K562 (cell line): ENCODE results near the gene LINGO4. TPM values are rescaled to one million over a fixed set of nuclear protein-coding genes. Genes with fewer than 3 reads are reported as not detected.
A peak's percentile ranks its signal among the peaks of the same experiment; 100 is the strongest.

Source experiments
- C11orf30 ChIP-seq: fragments of 450-650 bp; IDR thresholded peaks from 2 replicates; pipeline ENCODE4 v1.6.1; 2016; ENCODE audit warnings: low read depth, mild to moderate bottlenecking
- FIP1L1 ChIP-seq: fragments of 200-400 bp; formaldehyde crosslinking; IDR thresholded peaks from 2 replicates; pipeline ENCODE4 v1.6.1; 2018; ENCODE audit warnings: mild to moderate bottlenecking, low read depth, low read length; ENCODE audit not compliant: poor library complexity, severe bottlenecking
- KDM2B ChIP-seq: fragments of 250-450 bp; sonication (Bioruptor Pico); IDR thresholded peaks from 2 replicates; pipeline ENCODE4 v1.8.0; 2021; ENCODE audit warnings: mild to moderate bottlenecking, moderate library complexity
- MTF1 ChIP-seq: fragments of 250-450 bp; sonication (Bioruptor Pico); IDR thresholded peaks from 2 replicates; pipeline ENCODE4 v1.9.0; 2021; ENCODE audit warnings: moderate library complexity, mild to moderate bottlenecking, inconsistent platforms, borderline replicate concordance
- NR3C1 ChIP-seq: sonication (generic); formaldehyde crosslinking; IDR thresholded peaks from 2 replicates; pipeline ENCODE4 v1.8.1; 2022; ENCODE audit warnings: missing genetic modification reagents
- SMARCB1 ChIP-seq: IDR thresholded peaks from 2 replicates; pipeline ENCODE4 v1.6.1; 2011; ENCODE audit warnings: improper control_type of control experiment, low read depth; ENCODE audit not compliant: insufficient read length
- XRCC5 ChIP-seq: fragments of 200-400 bp; formaldehyde crosslinking; IDR thresholded peaks from 2 replicates; pipeline ENCODE4 v1.6.1; 2017; ENCODE audit warnings: low read depth, mild to moderate bottlenecking, low read length
- ZNF347 ChIP-seq: fragments of 450-650 bp; formaldehyde crosslinking; IDR thresholded peaks from 2 replicates; pipeline ENCODE4 v1.4.0; 2020; ENCODE audit warnings: low read depth, mild to moderate bottlenecking, moderate library complexity
- ZNF444 ChIP-seq: fragments of 250-450 bp; sonication (Bioruptor Pico); IDR thresholded peaks from 2 replicates; pipeline ENCODE4 v1.4.0; 2020; ENCODE audit warnings: mild to moderate bottlenecking, moderate library complexity
- ZNF445 ChIP-seq: fragments of 250-450 bp; sonication (Bioruptor Pico); IDR thresholded peaks from 2 replicates; pipeline ENCODE4 v1.4.0; 2020; ENCODE audit warnings: low read depth, mild to moderate bottlenecking, moderate library complexity
- ZNF589 ChIP-seq: fragments of 200-800 bp; sonication (Bioruptor generic); IDR thresholded peaks from 2 replicates; pipeline ENCODE4 v1.6.1; 2016; ENCODE audit warnings: low read depth, missing genetic modification characterization, missing compliant biosample characterization
- polyA plus RNA-seq, 8 experiments: library from polyadenylated mRNA; depleted of rRNA in 4 of 8; stranded (reverse) in 5 of 8; unstranded in 3 of 8; fragments of >200 nt; fragmentation: Nextera tagmentation in 2 of 8; fragmentation: Illumina TruSeq in 1 of 8; extraction: Ambion mirVana in 2 of 8; extraction: Trizol in 1 of 8; gene quantifications; 2 replicates each; pipeline versions ENCODE4 v1.2.1 to v1.2.3, GENCODE V29; 2011 to 2014; ENCODE audit warnings: inconsistent platforms in 1 of 8, missing spikeins in 1 of 8
- total RNA-seq, 7 experiments: library from RNA; depleted of rRNA in 6 of 7; stranded (reverse); fragments of >200 nt in 6 of 7; fragmentation: Illumina TruSeq in 2 of 7; extraction: Trizol in 2 of 7; gene quantifications; 2 replicates each; pipeline versions ENCODE4 v1.2.1 to v1.2.3, GENCODE V29; 2011 to 2021; ENCODE audit warnings: low replicate concordance in 1 of 7
- TF ChIP-seq, protein P1 (sequence below): fragments of 250-450 bp; sonication (Bioruptor Pico); IDR thresholded peaks from 2 replicates; pipeline ENCODE4 v1.8.0; 2021; ENCODE audit warnings: borderline replicate concordance, mild to moderate bottlenecking, moderate library complexity; ENCODE audit not compliant: poor library complexity, severe bottlenecking
- TF ChIP-seq, protein P2 (sequence below): fragments of 450-650 bp; formaldehyde crosslinking; IDR thresholded peaks from 2 replicates; pipeline ENCODE4 v1.4.0; 2020; ENCODE audit warnings: mild to moderate bottlenecking
- TF ChIP-seq, protein P3 (sequence below), 2 experiments: fragments of 450-650 bp in 1 of 2; sonication (generic) in 1 of 2; formaldehyde crosslinking in 1 of 2; IDR thresholded peaks; 2 replicates each; pipeline versions ENCODE4 v1.7.1 to v1.9.0; 2016 to 2022; ENCODE audit warnings: inconsistent platforms in 1 of 2, mild to moderate bottlenecking in 1 of 2, missing genetic modification reagents in 1 of 2

The LINGO4 gene
- total and polyA plus RNA-seq, 9 of the 15 experiments (the other 6 are each of a cell fraction or from before 2014, with no cell fraction given), result not detected

DNA sequence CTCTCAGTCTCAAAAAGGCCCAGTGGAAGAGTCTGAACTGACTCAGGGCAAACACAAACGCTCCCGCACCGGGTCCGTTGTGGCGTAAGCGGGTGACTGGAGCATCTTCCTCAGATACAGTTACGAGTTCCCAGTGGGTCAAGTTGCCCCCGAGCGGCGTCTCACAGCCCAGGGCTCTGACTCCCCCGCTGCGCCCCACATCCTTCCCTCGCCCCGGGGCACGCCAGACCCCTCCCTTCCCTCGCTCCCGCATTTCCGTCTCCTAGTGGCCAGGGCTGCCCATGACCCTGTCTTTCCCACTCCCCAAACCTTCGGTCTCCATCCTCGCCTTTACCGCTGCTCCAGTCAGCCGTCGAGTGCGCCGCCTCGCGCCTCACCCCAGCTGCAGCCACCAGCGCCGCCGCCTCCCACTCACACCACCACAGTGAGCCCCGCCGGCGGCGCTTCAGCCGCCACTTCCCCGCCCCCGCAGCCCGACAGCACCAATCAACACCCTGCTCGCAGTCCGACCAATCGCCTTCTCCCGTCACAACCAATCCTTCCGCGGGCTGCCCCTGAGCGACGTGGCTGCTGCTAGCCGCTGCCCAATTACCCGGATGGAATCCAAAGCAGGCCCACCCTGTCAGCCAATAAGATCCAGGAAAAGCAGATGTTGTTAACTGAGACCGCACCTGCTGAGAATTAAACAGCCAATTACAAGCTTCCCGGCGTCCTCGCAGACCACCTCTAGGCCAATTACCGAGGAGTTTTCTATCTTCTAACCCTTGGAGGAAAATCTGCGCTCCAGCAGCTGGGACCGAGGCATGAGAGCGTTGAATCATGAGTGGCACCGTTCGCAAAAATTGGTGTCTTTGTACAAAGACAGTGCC is 14.9 kb downstream of the LINGO4 start, which contains the start of gene TDRKH (continued):
- TF ChIP-seq, protein P1, sequence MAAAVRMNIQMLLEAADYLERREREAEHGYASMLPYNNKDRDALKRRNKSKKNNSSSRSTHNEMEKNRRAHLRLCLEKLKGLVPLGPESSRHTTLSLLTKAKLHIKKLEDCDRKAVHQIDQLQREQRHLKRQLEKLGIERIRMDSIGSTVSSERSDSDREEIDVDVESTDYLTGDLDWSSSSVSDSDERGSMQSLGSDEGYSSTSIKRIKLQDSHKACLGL (CRISPR knock-in tag), result no peak
- TF ChIP-seq XRCC5 (no peak; the same call in 1 of the 2 replicates), C11orf30 (peak; percentile 75), ZNF347 (CRISPR knock-in tag) (no peak), FIP1L1 (peak; percentile 57), ZNF589 (CRISPR knock-in tag) (peak; percentile 90), SMARCB1 (no peak), ZNF445 (CRISPR knock-in tag) (no peak), ZNF444 (CRISPR knock-in tag) (no peak), MTF1 (CRISPR knock-in tag) (no peak), NR3C1 (CRISPR knock-in tag) (peak; percentile 69; the same call in 1 of the 2 replicates), KDM2B (CRISPR knock-in tag) (0 out of 2 replicates have a peak, but pooled peaks have one; percentile 81)
- TF ChIP-seq, protein P2, sequence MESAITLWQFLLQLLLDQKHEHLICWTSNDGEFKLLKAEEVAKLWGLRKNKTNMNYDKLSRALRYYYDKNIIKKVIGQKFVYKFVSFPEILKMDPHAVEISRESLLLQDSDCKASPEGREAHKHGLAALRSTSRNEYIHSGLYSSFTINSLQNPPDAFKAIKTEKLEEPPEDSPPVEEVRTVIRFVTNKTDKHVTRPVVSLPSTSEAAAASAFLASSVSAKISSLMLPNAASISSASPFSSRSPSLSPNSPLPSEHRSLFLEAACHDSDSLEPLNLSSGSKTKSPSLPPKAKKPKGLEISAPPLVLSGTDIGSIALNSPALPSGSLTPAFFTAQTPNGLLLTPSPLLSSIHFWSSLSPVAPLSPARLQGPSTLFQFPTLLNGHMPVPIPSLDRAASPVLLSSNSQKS (CRISPR knock-in tag), result no peak
- TF ChIP-seq, protein P3, sequence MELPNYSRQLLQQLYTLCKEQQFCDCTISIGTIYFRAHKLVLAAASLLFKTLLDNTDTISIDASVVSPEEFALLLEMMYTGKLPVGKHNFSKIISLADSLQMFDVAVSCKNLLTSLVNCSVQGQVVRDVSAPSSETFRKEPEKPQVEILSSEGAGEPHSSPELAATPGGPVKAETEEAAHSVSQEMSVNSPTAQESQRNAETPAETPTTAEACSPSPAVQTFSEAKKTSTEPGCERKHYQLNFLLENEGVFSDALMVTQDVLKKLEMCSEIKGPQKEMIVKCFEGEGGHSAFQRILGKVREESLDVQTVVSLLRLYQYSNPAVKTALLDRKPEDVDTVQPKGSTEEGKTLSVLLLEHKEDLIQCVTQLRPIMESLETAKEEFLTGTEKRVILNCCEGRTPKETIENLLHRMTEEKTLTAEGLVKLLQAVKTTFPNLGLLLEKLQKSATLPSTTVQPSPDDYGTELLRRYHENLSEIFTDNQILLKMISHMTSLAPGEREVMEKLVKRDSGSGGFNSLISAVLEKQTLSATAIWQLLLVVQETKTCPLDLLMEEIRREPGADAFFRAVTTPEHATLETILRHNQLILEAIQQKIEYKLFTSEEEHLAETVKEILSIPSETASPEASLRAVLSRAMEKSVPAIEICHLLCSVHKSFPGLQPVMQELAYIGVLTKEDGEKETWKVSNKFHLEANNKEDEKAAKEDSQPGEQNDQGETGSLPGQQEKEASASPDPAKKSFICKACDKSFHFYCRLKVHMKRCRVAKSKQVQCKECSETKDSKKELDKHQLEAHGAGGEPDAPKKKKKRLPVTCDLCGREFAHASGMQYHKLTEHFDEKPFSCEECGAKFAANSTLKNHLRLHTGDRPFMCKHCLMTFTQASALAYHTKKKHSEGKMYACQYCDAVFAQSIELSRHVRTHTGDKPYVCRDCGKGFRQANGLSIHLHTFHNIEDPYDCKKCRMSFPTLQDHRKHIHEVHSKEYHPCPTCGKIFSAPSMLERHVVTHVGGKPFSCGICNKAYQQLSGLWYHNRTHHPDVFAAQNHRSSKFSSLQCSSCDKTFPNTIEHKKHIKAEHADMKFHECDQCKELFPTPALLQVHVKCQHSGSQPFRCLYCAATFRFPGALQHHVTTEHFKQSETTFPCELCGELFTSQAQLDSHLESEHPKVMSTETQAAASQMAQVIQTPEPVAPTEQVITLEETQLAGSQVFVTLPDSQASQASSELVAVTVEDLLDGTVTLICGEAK (IDR thresholded peaks at IDR 0.05), result 0 out of 2 replicates have a peak, but pooled peaks have one; percentile 26
- TF ChIP-seq, protein P3 (CRISPR knock-in tag; IDR thresholded peaks at IDR 0.05), result no peak
